ENCODE data around the gene CNTNAP2.

DNA sequence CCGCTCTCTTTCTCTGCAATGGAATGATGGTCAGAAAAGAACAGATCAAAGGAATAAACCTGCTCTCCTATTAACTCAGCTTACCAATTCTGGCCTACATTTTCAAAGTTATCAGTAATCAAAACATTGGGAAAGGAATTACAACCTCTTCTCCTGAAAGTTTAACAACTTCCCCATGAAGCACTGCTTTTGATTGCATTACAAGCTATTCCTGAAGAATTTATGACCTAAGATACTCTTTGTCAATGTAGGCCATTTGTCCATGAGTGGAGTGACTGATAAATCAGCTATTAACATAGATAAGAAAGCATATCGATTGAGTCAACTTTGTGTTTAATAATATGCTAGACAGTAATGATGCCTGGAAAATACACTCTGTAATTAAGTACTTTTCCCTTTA lies 2202.2 kb downstream of the CNTNAP2 start:
- TF ChIP-seq, protein P1, sequence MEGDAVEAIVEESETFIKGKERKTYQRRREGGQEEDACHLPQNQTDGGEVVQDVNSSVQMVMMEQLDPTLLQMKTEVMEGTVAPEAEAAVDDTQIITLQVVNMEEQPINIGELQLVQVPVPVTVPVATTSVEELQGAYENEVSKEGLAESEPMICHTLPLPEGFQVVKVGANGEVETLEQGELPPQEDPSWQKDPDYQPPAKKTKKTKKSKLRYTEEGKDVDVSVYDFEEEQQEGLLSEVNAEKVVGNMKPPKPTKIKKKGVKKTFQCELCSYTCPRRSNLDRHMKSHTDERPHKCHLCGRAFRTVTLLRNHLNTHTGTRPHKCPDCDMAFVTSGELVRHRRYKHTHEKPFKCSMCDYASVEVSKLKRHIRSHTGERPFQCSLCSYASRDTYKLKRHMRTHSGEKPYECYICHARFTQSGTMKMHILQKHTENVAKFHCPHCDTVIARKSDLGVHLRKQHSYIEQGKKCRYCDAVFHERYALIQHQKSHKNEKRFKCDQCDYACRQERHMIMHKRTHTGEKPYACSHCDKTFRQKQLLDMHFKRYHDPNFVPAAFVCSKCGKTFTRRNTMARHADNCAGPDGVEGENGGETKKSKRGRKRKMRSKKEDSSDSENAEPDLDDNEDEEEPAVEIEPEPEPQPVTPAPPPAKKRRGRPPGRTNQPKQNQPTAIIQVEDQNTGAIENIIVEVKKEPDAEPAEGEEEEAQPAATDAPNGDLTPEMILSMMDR (IDR thresholded peaks at IDR 0.05; ENCODE audit: low read depth, low read length, missing input control) = no peak
- TF ChIP-seq RAD21 (IDR thresholded peaks at IDR 0.05) = peak in 1 of 2 donors; percentile 18
- TF ChIP-seq HNF4G (IDR thresholded peaks at IDR 0.05) = no peak
- peak in 1 of 2 donors; percentile 19 for TF ChIP-seq JUND (IDR thresholded peaks at IDR 0.05)
- TF ChIP-seq, protein P2, sequence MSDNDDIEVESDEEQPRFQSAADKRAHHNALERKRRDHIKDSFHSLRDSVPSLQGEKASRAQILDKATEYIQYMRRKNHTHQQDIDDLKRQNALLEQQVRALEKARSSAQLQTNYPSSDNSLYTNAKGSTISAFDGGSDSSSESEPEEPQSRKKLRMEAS (IDR thresholded peaks at IDR 0.05) = no peak
